Vagina (tissue), 2 donors: ENCODE data around the gene CAMKK2. TPM values are rescaled to one million over a fixed set of nuclear protein-coding genes. Genes with fewer than 3 reads are reported as not detected.

ENCODE experiments used
- DNase-seq, 2 donors: peaks; one replicate each; pipeline ENCODE4 v3.0.0-alpha.2; 2017; ENCODE audit errors: extremely low spot score in 2 of 2
- H3K27ac ChIP-seq: fragments of 200-600 bp; sonication (generic); one replicate; pipeline ENCODE4 v1.5.1; 2019
- H3K27me3 ChIP-seq: fragments of 200-600 bp; sonication (generic); one replicate; pipeline ENCODE4 v1.5.1; 2019
- H3K36me3 ChIP-seq, 2 donors: fragments of 200-600 bp; sonication (generic); one replicate each; pipeline ENCODE4 v1.5.1; 2017 to 2019
- H3K4me1 ChIP-seq: fragments of 200-600 bp; sonication (generic); one replicate; pipeline ENCODE4 v1.5.1; 2019
- H3K4me3 ChIP-seq, 2 donors: fragments of 200-600 bp; sonication (generic); 1 replicate in 1 of 2; 2 replicates in 1 of 2; pipeline ENCODE4 v1.5.1; 2016 to 2019
- H3K9me3 ChIP-seq: fragments of 200-600 bp; sonication (generic); one replicate; pipeline ENCODE4 v1.5.1; 2019
- CTCF ChIP-seq, 3 experiments: fragments of 450-650 bp in 2 of 3; fragments of 200-600 bp in 1 of 3; sonication (generic) in 1 of 3; IDR thresholded peaks; one replicate each; pipeline ENCODE4 v1.5.1; 2017 to 2019; ENCODE audit warnings: antibody characterized with exemption in 3 of 3, mild to moderate bottlenecking in 2 of 3, moderate library complexity in 2 of 3
- POLR2A ChIP-seq, 2 donors: fragments of 450-650 bp; IDR thresholded peaks; one replicate each; pipeline ENCODE4 v1.6.1; 2017; ENCODE audit warnings: antibody characterized with exemption in 2 of 2, mild to moderate bottlenecking in 2 of 2, moderate library complexity in 2 of 2
- POLR2AphosphoS5 ChIP-seq, 2 donors: sonication (generic); formaldehyde crosslinking; IDR thresholded peaks; one replicate each; pipeline ENCODE4 v1.9.0; 2017; ENCODE audit warnings: antibody characterized with exemption in 2 of 2, mild to moderate bottlenecking in 2 of 2, low read depth in 1 of 2; ENCODE audit not compliant: insufficient read depth in 1 of 2
- intact Hi-C: fragments of 100-400 bp; cut with DNase I; formaldehyde crosslinking; loops from one replicate; pipeline ENCODE4 v1.15.1; 2023
- total RNA-seq: library from RNA; depleted of rRNA; stranded (reverse); fragments of >200 nt; gene quantifications from one replicate; pipeline ENCODE4 v1.2.3, GENCODE V29; 2016

Gene CAMKK2
- total RNA-seq, 1 donor from 2014 or later: 32.7 TPM

DNA sequence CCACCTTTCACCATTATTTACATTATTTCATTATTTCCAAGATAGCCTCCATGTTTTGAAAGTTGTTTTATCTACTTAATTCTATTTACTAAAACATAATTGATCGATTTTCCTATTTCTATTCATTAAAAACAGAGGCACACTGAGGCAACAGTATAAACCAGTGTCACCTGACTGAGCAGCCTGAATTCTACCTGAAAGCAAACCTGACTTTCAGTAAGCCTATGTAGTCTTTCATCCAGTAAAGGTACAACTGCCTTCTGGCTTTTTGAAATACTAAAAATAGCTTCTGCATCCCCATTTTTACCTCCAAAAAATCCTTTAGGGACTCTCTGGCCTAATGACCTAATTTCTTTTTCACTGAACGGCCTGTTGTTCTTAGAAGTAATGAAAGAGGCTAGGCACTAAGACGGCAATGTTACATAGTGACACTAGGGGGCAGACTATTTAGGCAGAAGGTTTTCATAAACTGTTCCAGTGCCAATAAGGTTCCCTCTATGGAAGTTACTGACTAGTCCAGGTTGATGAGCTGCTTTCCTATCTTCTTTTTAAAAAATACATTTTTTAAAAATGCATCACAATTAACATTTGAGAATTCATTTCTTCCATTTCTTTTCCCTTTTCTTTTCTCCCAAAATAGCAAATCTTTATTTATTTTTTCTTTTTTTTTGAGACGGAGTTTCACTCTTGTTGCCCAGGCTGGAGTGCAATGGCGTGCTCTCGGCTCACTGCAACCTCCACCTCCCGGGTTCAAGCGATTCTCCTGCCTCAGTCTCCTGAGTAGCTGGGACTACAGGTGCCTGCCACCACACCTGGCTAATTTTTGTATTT lies 38.2 kb upstream of the CAMKK2 start:
- Histone ChIP-seq H3K4me1 (no peaks in the 10 kb centered on the region), H3K9me3 (no peaks in the 10 kb centered on the region), H3K27ac (no peak overlapping the region), H3K36me3 (peaks cover 0 to 79% of the 10 kb centered on the region in 2 donors), H3K27me3 (no peaks in the 10 kb centered on the region), H3K4me3 (no peak overlapping the region)
- peak; percentile 46 to 74 (median 53) for TF ChIP-seq CTCF (IDR thresholded peaks at IDR 0.05)
- TF ChIP-seq POLR2A (IDR thresholded peaks at IDR 0.05): no peak
- peak in 1 of 2 donors; percentile 20 for TF ChIP-seq POLR2AphosphoS5 (IDR thresholded peaks at IDR 0.05; ENCODE audit: insufficient read depth in 1 of 2, low read depth in 1 of 2)
- intact Hi-C loops: loop anchor here (5.0 kb wide), 1 partner anchor 108 kb away; no protein-coding TSS in a partner anchor
- DNase-seq: no peak

DNA sequence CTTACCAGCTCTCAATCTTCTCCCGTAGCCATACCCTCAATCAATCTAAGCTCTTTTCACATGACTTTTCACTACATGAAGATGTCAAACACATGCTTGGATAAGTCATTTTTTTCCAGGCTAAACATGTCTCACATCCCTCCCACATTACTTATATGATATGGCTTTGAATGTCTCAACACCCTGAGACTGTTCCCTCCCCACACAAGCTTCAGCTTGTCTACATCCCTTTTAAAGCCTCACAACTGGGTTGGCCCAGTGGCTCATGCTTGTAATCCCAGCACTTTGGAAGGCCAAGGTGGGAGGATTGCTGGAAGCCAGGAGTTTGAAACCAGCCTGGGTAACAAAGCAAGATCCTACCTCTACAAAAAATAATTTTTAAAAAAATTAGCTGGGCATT lies 37.2 kb upstream of the CAMKK2 start:
- Histone ChIP-seq H3K27me3 (no peaks in the 10 kb centered on the region), H3K27ac (no peak overlapping the region), H3K9me3 (no peaks in the 10 kb centered on the region), H3K4me3 (no peak overlapping the region), H3K4me1 (no peaks in the 10 kb centered on the region), H3K36me3 (peaks cover 0 to 80% of the 10 kb centered on the region in 2 donors)
- TF ChIP-seq POLR2A (IDR thresholded peaks at IDR 0.05) (no peak), CTCF (IDR thresholded peaks at IDR 0.05) (no peak), POLR2AphosphoS5 (IDR thresholded peaks at IDR 0.05; ENCODE audit: insufficient read depth in 1 of 2, low read depth in 1 of 2) (no peak)
- intact Hi-C loops: loop anchor here (5.0 kb wide), 1 partner anchor 109 kb away; no protein-coding TSS in a partner anchor
- no peak for DNase-seq

DNA sequence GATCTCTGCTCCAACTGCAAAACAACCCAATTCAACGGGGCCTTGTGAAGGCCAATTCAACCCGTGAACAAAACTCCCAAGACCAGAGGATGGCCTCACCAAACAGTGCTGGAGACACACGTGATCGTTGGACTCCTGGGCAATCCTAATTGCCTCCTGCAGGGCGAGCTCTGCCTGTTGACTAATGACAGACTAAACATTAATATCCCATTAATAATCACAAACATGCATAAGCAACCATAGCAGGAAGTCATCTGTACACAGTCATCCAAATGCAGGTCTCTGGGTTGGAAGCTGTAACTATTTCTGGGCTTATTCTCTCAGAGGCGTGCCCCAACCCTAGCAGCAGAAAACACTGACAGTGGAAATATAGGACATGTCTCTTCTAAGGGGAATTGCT lies 34.7 kb upstream of the CAMKK2 start:
- no peaks in the 10 kb centered on the region for H3K9me3 ChIP-seq
- TF ChIP-seq POLR2A (IDR thresholded peaks at IDR 0.05): no peak
- no peak for TF ChIP-seq CTCF (IDR thresholded peaks at IDR 0.05)
- no peak for TF ChIP-seq POLR2AphosphoS5 (IDR thresholded peaks at IDR 0.05; ENCODE audit: insufficient read depth in 1 of 2, low read depth in 1 of 2)
- intact Hi-C loops: loop anchor here (5.0 kb wide), 1 partner anchor 111 kb away; no protein-coding TSS in a partner anchor

GRCh38 chr12:121330692-121331091 lies 34.2 kb upstream of the CAMKK2 start:
- DNase-seq: no peak
- Histone ChIP-seq H3K36me3 (peaks cover 0 to 80% of the 10 kb centered on the region in 2 donors), H3K27ac (no peak overlapping the region), H3K27me3 (no peaks in the 10 kb centered on the region), H3K9me3 (no peaks in the 10 kb centered on the region), H3K4me3 (no peak overlapping the region), H3K4me1 (no peaks in the 10 kb centered on the region)
- intact Hi-C loops: loop anchor here (5.0 kb wide), 1 partner anchor 112 kb away; no protein-coding TSS in a partner anchor
- TF ChIP-seq POLR2A (IDR thresholded peaks at IDR 0.05) (no peak), CTCF (IDR thresholded peaks at IDR 0.05) (no peak), POLR2AphosphoS5 (IDR thresholded peaks at IDR 0.05; ENCODE audit: insufficient read depth in 1 of 2, low read depth in 1 of 2) (no peak)

More for the DNA sequence above, 34.7 kb upstream of the CAMKK2 start:
- no peaks in the 10 kb centered on the region for H3K27me3 ChIP-seq
- H3K36me3 ChIP-seq: peaks cover 0 to 80% of the 10 kb centered on the region in 2 donors
- no peak overlapping the region for H3K4me3 ChIP-seq
- no peaks in the 10 kb centered on the region for H3K4me1 ChIP-seq
- H3K27ac ChIP-seq: no peak overlapping the region
- no peak for DNase-seq

DNA sequence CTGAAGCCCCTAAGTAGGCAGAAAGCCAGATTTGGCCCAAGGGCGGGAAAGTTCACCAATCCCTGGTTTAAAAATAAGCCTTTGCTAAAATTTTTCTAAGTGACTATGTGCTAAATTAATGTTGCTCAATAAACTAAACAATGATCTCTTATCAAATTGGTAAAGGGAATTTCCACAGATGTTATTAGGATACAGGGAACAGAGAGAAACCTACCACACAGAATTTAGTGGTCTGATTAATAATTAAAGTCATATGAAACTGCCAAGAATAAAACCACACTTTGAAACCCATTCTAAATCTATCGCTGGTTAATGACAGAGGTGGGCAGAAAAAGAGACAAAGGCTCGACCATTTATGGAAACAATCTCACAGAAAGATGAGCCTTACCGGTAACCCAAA lies 33.7 kb upstream of the CAMKK2 start:
- no peak for DNase-seq
- intact Hi-C loops: loop anchor here (5.0 kb wide), 1 partner anchor 112 kb away; no protein-coding TSS in a partner anchor
- Histone ChIP-seq H3K27ac (no peak overlapping the region), H3K4me1 (no peaks in the 10 kb centered on the region), H3K9me3 (no peaks in the 10 kb centered on the region), H3K27me3 (no peaks in the 10 kb centered on the region), H3K36me3 (peaks cover 0 to 80% of the 10 kb centered on the region in 2 donors), H3K4me3 (no peak overlapping the region)
- TF ChIP-seq CTCF (IDR thresholded peaks at IDR 0.05) (no peak), POLR2AphosphoS5 (IDR thresholded peaks at IDR 0.05; ENCODE audit: insufficient read depth in 1 of 2, low read depth in 1 of 2) (no peak), POLR2A (IDR thresholded peaks at IDR 0.05) (no peak)
